Loucy (cell line): ENCODE measurements around the gene PDGFA.

Experiments used
- H2AFZ ChIP-seq: fragments of 200-600 bp; sonication (generic); 2 replicates; pipeline ENCODE4 v1.6.0; 2016; ENCODE audit warnings: antibody characterized with exemption, mild to moderate bottlenecking, low read length, moderate library complexity
- H3F3A ChIP-seq: fragments of 200-600 bp; 2 replicates; pipeline ENCODE4 v1.6.0; 2016; ENCODE audit warnings: antibody characterized with exemption, low read depth, mild to moderate bottlenecking
- H3K27me3 ChIP-seq: fragments of 200-600 bp; sonication (generic); 2 replicates; pipeline ENCODE4 v1.6.1; 2014; ENCODE audit warnings: low read length, mild to moderate bottlenecking; ENCODE audit not compliant: insufficient read depth, poor library complexity, severe bottlenecking
- H3K36me3 ChIP-seq: fragments of 200-600 bp; sonication (generic); 2 replicates; pipeline ENCODE4 v1.6.1; 2016; ENCODE audit warnings: low read length; ENCODE audit not compliant: insufficient read depth
- H3K4me1 ChIP-seq: fragments of 200-600 bp; sonication (generic); 2 replicates; pipeline ENCODE4 v1.5.1; 2014; ENCODE audit warnings: low read length, mild to moderate bottlenecking; ENCODE audit not compliant: insufficient read depth, poor library complexity, severe bottlenecking
- H3K4me2 ChIP-seq: fragments of 200-600 bp; sonication (generic); 2 replicates; pipeline ENCODE4 v1.6.0; 2014; ENCODE audit warnings: antibody characterized with exemption, low read length, low read depth, mild to moderate bottlenecking; ENCODE audit not compliant: poor library complexity, severe bottlenecking
- H3K4me3 ChIP-seq: fragments of 200-600 bp; sonication (generic); 2 replicates; pipeline ENCODE4 v1.5.1; 2014; ENCODE audit warnings: low read length, mild to moderate bottlenecking, mixed read lengths; ENCODE audit not compliant: poor library complexity, severe bottlenecking
- H3K79me2 ChIP-seq: fragments of 200-600 bp; sonication (generic); 2 replicates; pipeline ENCODE4 v1.6.1; 2014; ENCODE audit warnings: low read length; ENCODE audit not compliant: insufficient read depth
- H3K9ac ChIP-seq: fragments of 200-600 bp; sonication (generic); 2 replicates; pipeline ENCODE4 v1.6.0; 2014; ENCODE audit warnings: mild to moderate bottlenecking, low read depth, low read length, moderate library complexity; ENCODE audit not compliant: poor library complexity, severe bottlenecking
- H3K9me2 ChIP-seq: fragments of 200-600 bp; sonication (generic); replicated peaks from 2 replicates; pipeline ENCODE4 v1.6.1; 2016; ENCODE audit warnings: low read depth, low read length, mixed read lengths
- H3K9me3 ChIP-seq: fragments of 200-600 bp; sonication (generic); 2 replicates; pipeline ENCODE4 v1.6.1; 2014; ENCODE audit warnings: mild to moderate bottlenecking, antibody characterized with exemption, low read length, low read depth; ENCODE audit not compliant: insufficient read depth
- H4K20me1 ChIP-seq: fragments of 200-600 bp; sonication (generic); 2 replicates; pipeline ENCODE4 v1.6.0; 2014; ENCODE audit warnings: antibody characterized with exemption, low read length, mild to moderate bottlenecking; ENCODE audit not compliant: insufficient read depth, poor library complexity, severe bottlenecking
- CTCF ChIP-seq: fragments of 200-600 bp; sonication (generic); conservative IDR thresholded peaks from 2 replicates; pipeline ENCODE4 v1.5.1; 2014; ENCODE audit warnings: mild to moderate bottlenecking, antibody characterized with exemption, low read length
- EZH2phosphoT487 ChIP-seq: fragments of 200-600 bp; IDR thresholded peaks from 2 replicates; pipeline ENCODE4 v1.6.1; 2018; ENCODE audit warnings: antibody characterized with exemption, mild to moderate bottlenecking, moderate library complexity, borderline replicate concordance

Gene PDGFA

GRCh38 chr7:485188-486081 lies 34.2 kb downstream of the PDGFA start:
- H3K9ac ChIP-seq = no peak overlapping the region
- H3K27me3 ChIP-seq = no peaks in the 10 kb centered on the region
- H3K4me2 ChIP-seq = no peak overlapping the region
- H3K79me2 ChIP-seq = no peaks in the 10 kb centered on the region
- H3K4me1 ChIP-seq = no peaks in the 10 kb centered on the region
- no peaks in the 10 kb centered on the region for H3K9me2 ChIP-seq
- H3F3A ChIP-seq = no peaks in the 10 kb centered on the region
- no peak overlapping the region for H3K4me3 ChIP-seq
- H3K36me3 ChIP-seq = no peaks in the 10 kb centered on the region
- peaks cover 25% of the 10 kb centered on the region for H3K9me3 ChIP-seq
- TF ChIP-seq EZH2phosphoT487 = no peak
- no peak for TF ChIP-seq CTCF
- no peak overlapping the region for H2AFZ ChIP-seq
- no peaks in the 10 kb centered on the region for H4K20me1 ChIP-seq

- no peaks in the 10 kb centered on the region for H3K79me2 ChIP-seq
- TF ChIP-seq EZH2phosphoT487 = no peak
- no peak for TF ChIP-seq CTCF
- H3K36me3 ChIP-seq = no peaks in the 10 kb centered on the region
- no peaks in the 10 kb centered on the region for H3K9me2 ChIP-seq
- no peak overlapping the region for H2AFZ ChIP-seq
- no peak overlapping the region for H3K9ac ChIP-seq
- H3K4me1 ChIP-seq = no peaks in the 10 kb centered on the region
- H3K27me3 ChIP-seq = no peaks in the 10 kb centered on the region
- H3K9me3 ChIP-seq = peaks cover 29% of the 10 kb centered on the region
- no peaks in the 10 kb centered on the region for H4K20me1 ChIP-seq
- no peaks in the 10 kb centered on the region for H3F3A ChIP-seq
- H3K4me2 ChIP-seq = no peak overlapping the region
- no peak overlapping the region for H3K4me3 ChIP-seq
These were observed 35.1 kb downstream of the PDGFA start for GRCh38 chr7:484356-485101.

GRCh38 chr7:483656-484355 lies 35.8 kb downstream of the PDGFA start:
- Histone ChIP-seq H3K9ac (no peak overlapping the region), H4K20me1 (no peaks in the 10 kb centered on the region), H3K9me3 (peaks cover 29% of the 10 kb centered on the region), H3K36me3 (no peaks in the 10 kb centered on the region), H3F3A (no peaks in the 10 kb centered on the region), H3K4me3 (no peak overlapping the region), H2AFZ (no peak overlapping the region), H3K79me2 (no peaks in the 10 kb centered on the region), H3K4me1 (no peaks in the 10 kb centered on the region), H3K9me2 (no peaks in the 10 kb centered on the region), H3K27me3 (no peaks in the 10 kb centered on the region), H3K4me2 (no peak overlapping the region)
- TF ChIP-seq CTCF = no peak
- no peak for TF ChIP-seq EZH2phosphoT487
